ENCODE measurements around the gene SLFN11. TPM values are rescaled to one million over a fixed set of nuclear protein-coding genes. Genes with fewer than 3 reads are reported as not detected.
"Not testable (repeated sequence)": the region's sequence is repeated elsewhere in the genome, so short reads cannot be mapped to it uniquely, and the experiment has no call there.

The SLFN11 gene
- total RNA-seq, 1 experiment from 2014 or later, result 54.4 TPM

GRCh38 chr17:35352284-35352683, 21.1 kb downstream of the SLFN11 start:
- no peak for DNase-seq (ENCODE audit: low spot score)

- DNase-seq (ENCODE audit: low spot score), result no peak
Measured at GRCh38 chr17:35350493-35350892, 22.9 kb downstream of the SLFN11 start.

GRCh38 chr17:35345926-35346771, 27.3 kb downstream of the SLFN11 start:
- no peak for DNase-seq (ENCODE audit: low spot score)

- no peak for DNase-seq (ENCODE audit: low spot score)
Measured at GRCh38 chr17:35345445-35345925, 27.9 kb downstream of the SLFN11 start.

- DNase-seq (ENCODE audit: low spot score), result no peak
Measured at GRCh38 chr17:35344262-35344661, 29.2 kb downstream of the SLFN11 start.

DNA sequence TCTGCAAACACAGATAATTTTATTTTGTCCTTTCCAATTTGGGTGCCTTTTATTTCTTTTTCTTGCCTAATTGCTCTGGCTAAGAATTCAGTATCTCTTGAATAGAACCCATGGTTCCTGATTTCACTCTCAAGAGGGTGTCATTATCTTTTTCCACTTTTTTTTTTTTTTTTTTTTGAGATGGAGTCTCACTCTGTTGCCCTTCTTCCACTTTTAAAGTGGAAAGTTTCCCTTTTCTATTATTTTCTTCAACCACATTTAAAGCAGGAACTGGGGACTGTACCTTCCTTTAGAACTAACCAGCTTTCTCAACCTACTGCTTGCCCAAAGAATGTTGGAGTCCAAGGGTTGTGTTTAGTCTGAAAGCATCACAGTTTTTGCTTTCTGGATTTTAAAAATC, 31.1 kb downstream of the SLFN11 start:
- no peak for DNase-seq (ENCODE audit: low spot score)

GRCh38 chr17:35341411-35341992, 31.9 kb downstream of the SLFN11 start:
- DNase-seq (ENCODE audit: low spot score), result no peak

- no peak for DNase-seq (ENCODE audit: low spot score)
Measured at GRCh38 chr17:35338230-35338629, 35.2 kb downstream of the SLFN11 start.

DNA sequence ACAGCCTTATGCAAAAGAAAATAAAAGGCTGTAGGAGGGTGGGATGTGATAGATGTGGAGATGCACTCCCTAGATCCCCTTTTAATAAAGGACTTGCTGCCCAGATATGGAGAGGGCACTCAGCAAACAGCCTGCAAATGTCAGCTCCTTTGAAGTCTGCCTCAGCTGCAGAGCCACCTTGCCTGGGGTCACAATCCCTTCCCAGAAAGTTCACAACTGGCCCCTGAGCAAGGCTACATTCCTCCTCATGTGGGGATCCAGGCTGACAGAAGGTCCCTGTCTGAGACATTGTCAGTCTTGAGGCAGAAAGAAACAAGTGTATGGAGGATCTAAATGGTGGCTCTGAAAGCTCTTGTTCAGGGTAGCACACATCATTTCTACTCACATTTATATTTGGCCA, 36.1 kb downstream of the SLFN11 start:
- no peak for DNase-seq (ENCODE audit: low spot score)

DNA sequence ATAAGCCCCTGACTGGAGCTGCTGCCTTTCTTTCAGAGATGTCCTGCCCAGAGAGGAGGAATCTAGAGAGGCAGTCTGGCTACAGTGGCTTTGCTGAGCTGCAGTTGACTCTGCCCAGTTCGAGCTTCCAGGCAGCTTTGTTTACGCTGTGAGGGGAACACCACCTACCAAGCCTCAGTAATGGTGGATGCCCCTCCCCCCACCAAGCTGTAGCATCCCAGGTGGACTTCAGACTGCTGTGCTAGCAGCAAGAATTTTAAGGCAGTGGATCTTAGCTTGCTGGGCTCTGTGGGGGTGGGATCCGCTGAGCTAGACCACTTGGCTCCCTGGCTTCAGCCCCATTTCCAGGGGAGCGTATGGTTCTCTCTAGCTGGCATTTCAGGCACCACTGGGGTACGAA, 39.8 kb downstream of the SLFN11 start:
- not testable (repeated sequence) for DNase-seq (ENCODE audit: low spot score)

- DNase-seq (ENCODE audit: low spot score), result no peak
Measured at GRCh38 chr17:35322749-35323148, 50.7 kb downstream of the SLFN11 start.

DNA sequence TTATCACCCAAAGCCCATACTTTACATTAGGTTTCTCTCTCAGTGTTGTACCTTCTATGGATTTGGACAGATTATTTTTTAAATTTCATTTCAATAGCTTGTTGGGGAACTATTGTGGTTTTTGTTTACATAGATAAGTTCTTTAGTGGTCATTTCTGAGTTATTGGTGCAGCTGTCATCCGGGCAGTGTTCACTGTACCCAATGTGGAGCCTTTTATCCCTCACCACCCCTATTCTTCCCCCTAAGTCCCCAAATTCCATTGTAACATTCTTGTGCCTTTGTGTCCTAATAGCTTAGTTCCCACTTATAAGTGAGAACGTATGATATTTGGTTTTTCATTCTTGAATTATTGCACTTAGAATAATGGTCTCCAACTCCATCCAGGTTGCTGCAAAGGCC, 57.5 kb downstream of the SLFN11 start:
- no peak for DNase-seq (ENCODE audit: low spot score)

GRCh38 chr17:35315283-35315682, 58.1 kb downstream of the SLFN11 start:
- DNase-seq (ENCODE audit: low spot score), result peak; percentile 85

- no peak for DNase-seq (ENCODE audit: low spot score)
Measured at GRCh38 chr17:35314415-35315216, 58.8 kb downstream of the SLFN11 start.

GRCh38 chr17:35313875-35314409, 59.5 kb downstream of the SLFN11 start:
- no peak for DNase-seq (ENCODE audit: low spot score)

GRCh38 chr17:35312790-35313711, 60.4 kb downstream of the SLFN11 start:
- DNase-seq (ENCODE audit: low spot score), result peak; percentile 44

- no peak for DNase-seq (ENCODE audit: low spot score)
Measured at GRCh38 chr17:35312346-35312745, 61.1 kb downstream of the SLFN11 start.

DNA sequence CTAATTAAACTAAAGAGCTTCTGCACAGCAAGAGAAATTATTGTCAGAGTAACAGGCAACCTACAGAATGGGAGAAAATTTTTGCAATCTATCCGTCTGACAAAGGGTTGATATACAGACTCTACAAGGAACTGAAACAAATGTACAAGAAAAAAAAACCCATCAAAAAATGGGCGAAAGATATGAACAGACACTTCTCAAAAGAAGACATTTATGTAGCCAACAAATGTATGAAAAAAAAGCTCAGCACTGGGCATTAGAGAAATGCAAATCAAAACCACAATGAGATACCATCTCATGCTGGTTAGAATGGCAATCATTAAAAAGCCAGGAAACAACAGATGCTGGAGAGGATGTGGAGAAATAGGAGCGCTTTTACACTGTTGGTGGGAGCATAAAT, 64.1 kb downstream of the SLFN11 start:
- DNase-seq (ENCODE audit: low spot score), result not testable (repeated sequence)

All from A172 (cell line).